Measurements from ENCODE around the gene CRACR2A. TPM values are rescaled to one million over a fixed set of nuclear protein-coding genes. Genes with fewer than 3 reads are reported as not detected.
A peak's percentile ranks its signal among the peaks of the same experiment; 100 is the strongest.

The CRACR2A gene
- total RNA-seq, 1 experiment from 2014 or later, result 2.0 TPM

GRCh38 chr12:3622822-3623690, 129.9 kb downstream of the CRACR2A start:
- Histone ChIP-seq H3K36me3 (replicated peaks; ENCODE audit: control insufficient read depth, insufficient read depth, low read length) (no peaks in the 10 kb centered on the region), H3K4me3 (ENCODE audit: insufficient read depth, low read depth, low read length) (no peak overlapping the region), H3K27me3 (ENCODE audit: control insufficient read depth, insufficient read depth, low read length) (no peaks in the 10 kb centered on the region)
- no peak for DNase-seq

GRCh38 chr12:3622021-3622821, 130.7 kb downstream of the CRACR2A start:
- Histone ChIP-seq H3K36me3 (replicated peaks; ENCODE audit: control insufficient read depth, insufficient read depth, low read length) (no peaks in the 10 kb centered on the region), H3K27me3 (ENCODE audit: control insufficient read depth, insufficient read depth, low read length) (no peaks in the 10 kb centered on the region), H3K4me3 (ENCODE audit: insufficient read depth, low read depth, low read length) (no peak overlapping the region)
- no peak for DNase-seq

- DNase-seq, result no peak
- Histone ChIP-seq H3K4me3 (ENCODE audit: insufficient read depth, low read depth, low read length) (no peak overlapping the region), H3K36me3 (replicated peaks; ENCODE audit: control insufficient read depth, insufficient read depth, low read length) (no peaks in the 10 kb centered on the region), H3K27me3 (ENCODE audit: control insufficient read depth, insufficient read depth, low read length) (no peaks in the 10 kb centered on the region)
These were observed 132.1 kb downstream of the CRACR2A start for GRCh38 chr12:3620856-3621255.

- no peak overlapping the region for H3K4me3 ChIP-seq (ENCODE audit: insufficient read depth, low read depth, low read length)
- no peaks in the 10 kb centered on the region for H3K27me3 ChIP-seq (ENCODE audit: control insufficient read depth, insufficient read depth, low read length)
- no peaks in the 10 kb centered on the region for H3K36me3 ChIP-seq (replicated peaks; ENCODE audit: control insufficient read depth, insufficient read depth, low read length)
- no peak for DNase-seq
These were observed 135.3 kb downstream of the CRACR2A start for GRCh38 chr12:3617565-3617964.

GRCh38 chr12:3615862-3616261, 137.0 kb downstream of the CRACR2A start:
- DNase-seq, result no peak
- no peak overlapping the region for H3K4me3 ChIP-seq (ENCODE audit: insufficient read depth, low read depth, low read length)
- H3K36me3 ChIP-seq (replicated peaks; ENCODE audit: control insufficient read depth, insufficient read depth, low read length), result no peaks in the 10 kb centered on the region
- H3K27me3 ChIP-seq (ENCODE audit: control insufficient read depth, insufficient read depth, low read length), result no peaks in the 10 kb centered on the region

GRCh38 chr12:3614806-3615466, 138.0 kb downstream of the CRACR2A start:
- no peaks in the 10 kb centered on the region for H3K36me3 ChIP-seq (replicated peaks; ENCODE audit: control insufficient read depth, insufficient read depth, low read length)
- H3K4me3 ChIP-seq (ENCODE audit: insufficient read depth, low read depth, low read length), result no peak overlapping the region
- DNase-seq, result peak; percentile 64
- no peaks in the 10 kb centered on the region for H3K27me3 ChIP-seq (ENCODE audit: control insufficient read depth, insufficient read depth, low read length)

- no peaks in the 10 kb centered on the region for H3K36me3 ChIP-seq (replicated peaks; ENCODE audit: control insufficient read depth, insufficient read depth, low read length)
- no peak for DNase-seq
- no peak overlapping the region for H3K4me3 ChIP-seq (ENCODE audit: insufficient read depth, low read depth, low read length)
- no peaks in the 10 kb centered on the region for H3K27me3 ChIP-seq (ENCODE audit: control insufficient read depth, insufficient read depth, low read length)
These were observed 139.1 kb downstream of the CRACR2A start for GRCh38 chr12:3613641-3614395.

- H3K36me3 ChIP-seq (replicated peaks; ENCODE audit: control insufficient read depth, insufficient read depth, low read length), result no peaks in the 10 kb centered on the region
- DNase-seq, result no peak
- H3K27me3 ChIP-seq (ENCODE audit: control insufficient read depth, insufficient read depth, low read length), result no peaks in the 10 kb centered on the region; the same call in none of the 2 replicates
- no peak overlapping the region for H3K4me3 ChIP-seq (ENCODE audit: insufficient read depth, low read depth, low read length)
These were observed 140.8 kb downstream of the CRACR2A start for GRCh38 chr12:3611860-3612703.

- peaks cover 4% of the 10 kb centered on the region for H3K27me3 ChIP-seq (ENCODE audit: control insufficient read depth, insufficient read depth, low read length)
- DNase-seq, result no peak
- H3K36me3 ChIP-seq (replicated peaks; ENCODE audit: control insufficient read depth, insufficient read depth, low read length), result no peaks in the 10 kb centered on the region
- H3K4me3 ChIP-seq (ENCODE audit: insufficient read depth, low read depth, low read length), result no peak overlapping the region
These were observed 145.1 kb downstream of the CRACR2A start for GRCh38 chr12:3607821-3608220.

- DNase-seq, result no peak
- Histone ChIP-seq H3K27me3 (ENCODE audit: control insufficient read depth, insufficient read depth, low read length) (peaks cover 4% of the 10 kb centered on the region), H3K36me3 (replicated peaks; ENCODE audit: control insufficient read depth, insufficient read depth, low read length) (no peaks in the 10 kb centered on the region), H3K4me3 (ENCODE audit: insufficient read depth, low read depth, low read length) (no peak overlapping the region)
These were observed 145.7 kb downstream of the CRACR2A start for GRCh38 chr12:3607039-3607720.

GRCh38 chr12:3606128-3606527, 146.8 kb downstream of the CRACR2A start:
- Histone ChIP-seq H3K36me3 (replicated peaks; ENCODE audit: control insufficient read depth, insufficient read depth, low read length) (no peaks in the 10 kb centered on the region), H3K4me3 (ENCODE audit: insufficient read depth, low read depth, low read length) (no peak overlapping the region), H3K27me3 (ENCODE audit: control insufficient read depth, insufficient read depth, low read length) (peaks cover 4% of the 10 kb centered on the region)
- no peak for DNase-seq

GRCh38 chr12:3605692-3606091, 147.2 kb downstream of the CRACR2A start:
- H3K4me3 ChIP-seq (ENCODE audit: insufficient read depth, low read depth, low read length), result peak overlapping the region; percentile 17; the same call in 1 of the 2 replicates
- H3K36me3 ChIP-seq (replicated peaks; ENCODE audit: control insufficient read depth, insufficient read depth, low read length), result no peaks in the 10 kb centered on the region
- no peak for DNase-seq
- H3K27me3 ChIP-seq (ENCODE audit: control insufficient read depth, insufficient read depth, low read length), result peaks cover 4% of the 10 kb centered on the region
